ENCODE measurements around the gene ATF7. TPM values are rescaled to one million over a fixed set of nuclear protein-coding genes. Genes with fewer than 3 reads are reported as not detected.

The ATF7 gene
- total and polyA plus RNA-seq, 2 of the 4 experiments (the other 2 are of a cell fraction) = 7.0 to 16.3 TPM

DNA sequence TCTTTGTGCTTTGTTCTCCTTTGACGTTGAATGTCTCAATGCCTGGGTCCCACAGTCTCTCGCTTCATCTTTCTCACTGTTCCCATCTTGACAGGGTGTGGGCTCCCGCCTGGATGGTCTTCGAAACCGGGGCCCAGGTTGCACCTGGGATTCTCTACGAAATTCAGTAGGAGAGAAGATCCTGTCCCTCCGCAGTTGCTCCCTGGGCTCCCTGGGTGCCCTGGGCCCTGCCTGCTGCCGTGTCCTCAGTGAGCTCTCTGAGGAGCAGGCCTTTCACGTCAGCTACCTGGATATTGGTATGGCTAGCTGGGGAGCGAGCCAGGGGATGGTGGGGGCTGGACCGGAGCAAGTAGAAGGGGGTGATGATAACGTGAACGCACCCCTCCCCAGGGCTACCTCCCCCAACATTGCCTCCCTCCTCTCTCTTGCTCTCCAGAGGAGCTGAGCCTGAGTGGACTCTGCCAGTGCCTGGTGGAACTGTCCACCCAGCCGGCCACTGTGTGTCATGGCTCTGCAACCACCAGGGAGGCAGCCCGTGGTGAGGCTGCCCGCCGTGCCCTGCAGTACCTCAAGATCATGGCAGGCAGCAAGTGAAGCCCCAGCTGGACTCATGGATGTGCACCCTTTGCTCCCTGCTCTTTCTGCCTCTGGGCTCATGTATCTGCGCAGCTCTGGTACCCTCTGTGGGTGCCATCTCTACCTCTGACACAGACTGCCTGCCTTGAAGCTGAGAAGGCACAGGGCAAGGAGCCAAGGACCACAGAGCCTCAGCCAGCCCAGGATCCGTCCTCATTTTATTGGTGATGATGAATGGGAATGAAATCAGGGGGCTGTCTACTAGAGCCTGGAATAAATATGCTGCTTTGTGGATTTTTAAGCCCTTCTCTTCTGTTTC is 120.4 kb downstream of the ATF7 start:
- intact Hi-C loops (cut with micrococcal nuclease) = loop anchor here (5.0 kb wide), 1 partner anchor 294 kb away; no protein-coding TSS in a partner anchor
- Histone ChIP-seq H2AFZ (replicated peaks; ENCODE audit: low read length, poor library complexity) (peak overlapping the region; percentile 30), H3K27ac (ENCODE audit: insufficient read depth, low read length) (no peak overlapping the region), H4K8ac (ENCODE audit: low read depth in 2 of 2, low read length in 2 of 2) (no peak overlapping the region), H3K56ac (ENCODE audit: extremely low read depth, insufficient read depth, low read length) (no peak overlapping the region), H3K4ac (ENCODE audit: low read depth, low read length) (no peak overlapping the region), H3K9ac (ENCODE audit: low read depth, low read length) (no peak overlapping the region), H2BK120ac (ENCODE audit: low read depth, low read length) (no peak overlapping the region), H2BK15ac (ENCODE audit: low read depth, low read length) (no peak overlapping the region), H3K18ac (ENCODE audit: low read depth, low read length) (no peak overlapping the region), H3K4me2 (ENCODE audit: low read depth, low read length) (no peak overlapping the region), H4K5ac (ENCODE audit: low read depth, low read length) (no peak overlapping the region), H3K79me1 (ENCODE audit: low read depth in 1 of 2, low read length in 2 of 2) (peaks cover 8 to 44% of the 10 kb centered on the region in 2 experiments; a peak in 3 of 4 replicates), H3K36me3 (ENCODE audit: control insufficient read depth, insufficient read depth, low read length) (peaks cover 30% of the 10 kb centered on the region), H2BK5ac (ENCODE audit: low read depth, low read length, poor library complexity, severe bottlenecking) (peak overlapping the region; percentile 63), H3K14ac (replicated peaks; ENCODE audit: low read depth, low read length) (no peak overlapping the region), H3K4me1 (ENCODE audit: control insufficient read depth, insufficient read depth, low read length) (peaks cover 7% of the 10 kb centered on the region), H4K91ac (ENCODE audit: insufficient read depth, low read depth, low read length) (no peak overlapping the region), H3K27me3 (ENCODE audit: control insufficient read depth, insufficient read depth, low read length) (no peaks in the 10 kb centered on the region), H3K4me3 (ENCODE audit: insufficient read depth, low read depth, low read length) (no peak overlapping the region), H2BK20ac (ENCODE audit: low read depth, low read length) (no peak overlapping the region), H2AK5ac (ENCODE audit: low read depth, low read length) (no peak overlapping the region; the same call in 1 of the 2 replicates), H2AK9ac (replicated peaks; ENCODE audit: low read depth, low read length, poor library complexity) (peak overlapping the region; percentile 82), H3K23ac (ENCODE audit: low read depth, low read length) (no peak overlapping the region), H4K20me1 (ENCODE audit: insufficient read depth, low read length) (no peaks in the 10 kb centered on the region), H3K9me1 (ENCODE audit: insufficient read depth, low read length) (peaks cover 8% of the 10 kb centered on the region), H3K9me3 (ENCODE audit: control insufficient read depth, insufficient read depth, low read length) (no peaks in the 10 kb centered on the region)
- ATAC-seq (ENCODE audit: low read depth) (no peak), DNase-seq (no peak)
- ChIA-PET CTCF (no interaction called here), POLR2A (ENCODE audit: unreplicated experiment) (no interaction called here)
- BruUV-seq (replicated peaks) = no TSS peak
- WGBS, 2 experiments (ENCODE audit: extremely low coverage in 2 of 2, insufficient read length in 1 of 2) = 86% methylated on average over 11 of the region's 19 CpGs; no CpG with 5 or more reads in 1 of the 2 experiments
- in situ Hi-C loops (cut with MboI; ENCODE audit: low sequenced_read_pairs) = loop anchor here (10.0 kb wide), 1 partner anchor 181 kb away; the partner anchor contains the start of gene AAAS
- dilution Hi-C loops (cut with HindIII; ENCODE audit: low sequenced_read_pairs, unreplicated experiment) = no loop called here
- TF ChIP-seq, protein P1, sequence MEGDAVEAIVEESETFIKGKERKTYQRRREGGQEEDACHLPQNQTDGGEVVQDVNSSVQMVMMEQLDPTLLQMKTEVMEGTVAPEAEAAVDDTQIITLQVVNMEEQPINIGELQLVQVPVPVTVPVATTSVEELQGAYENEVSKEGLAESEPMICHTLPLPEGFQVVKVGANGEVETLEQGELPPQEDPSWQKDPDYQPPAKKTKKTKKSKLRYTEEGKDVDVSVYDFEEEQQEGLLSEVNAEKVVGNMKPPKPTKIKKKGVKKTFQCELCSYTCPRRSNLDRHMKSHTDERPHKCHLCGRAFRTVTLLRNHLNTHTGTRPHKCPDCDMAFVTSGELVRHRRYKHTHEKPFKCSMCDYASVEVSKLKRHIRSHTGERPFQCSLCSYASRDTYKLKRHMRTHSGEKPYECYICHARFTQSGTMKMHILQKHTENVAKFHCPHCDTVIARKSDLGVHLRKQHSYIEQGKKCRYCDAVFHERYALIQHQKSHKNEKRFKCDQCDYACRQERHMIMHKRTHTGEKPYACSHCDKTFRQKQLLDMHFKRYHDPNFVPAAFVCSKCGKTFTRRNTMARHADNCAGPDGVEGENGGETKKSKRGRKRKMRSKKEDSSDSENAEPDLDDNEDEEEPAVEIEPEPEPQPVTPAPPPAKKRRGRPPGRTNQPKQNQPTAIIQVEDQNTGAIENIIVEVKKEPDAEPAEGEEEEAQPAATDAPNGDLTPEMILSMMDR (conservative IDR thresholded peaks at IDR 0.05; ENCODE audit: low read depth, low read length) = no peak

Data from IMR-90 (cell line).